AG08396 (cell line): ENCODE data around the gene ANKRD33B.
"Not testable (repeated sequence)": the region's sequence is repeated elsewhere in the genome, so short reads cannot be mapped to it uniquely, and the experiment has no call there.

Experiments used
- DNase-seq: peaks from one replicate; pipeline ENCODE4 v3.0.0; 2012; ENCODE audit warnings: low spot score, mixed read lengths

Gene ANKRD33B

DNA sequence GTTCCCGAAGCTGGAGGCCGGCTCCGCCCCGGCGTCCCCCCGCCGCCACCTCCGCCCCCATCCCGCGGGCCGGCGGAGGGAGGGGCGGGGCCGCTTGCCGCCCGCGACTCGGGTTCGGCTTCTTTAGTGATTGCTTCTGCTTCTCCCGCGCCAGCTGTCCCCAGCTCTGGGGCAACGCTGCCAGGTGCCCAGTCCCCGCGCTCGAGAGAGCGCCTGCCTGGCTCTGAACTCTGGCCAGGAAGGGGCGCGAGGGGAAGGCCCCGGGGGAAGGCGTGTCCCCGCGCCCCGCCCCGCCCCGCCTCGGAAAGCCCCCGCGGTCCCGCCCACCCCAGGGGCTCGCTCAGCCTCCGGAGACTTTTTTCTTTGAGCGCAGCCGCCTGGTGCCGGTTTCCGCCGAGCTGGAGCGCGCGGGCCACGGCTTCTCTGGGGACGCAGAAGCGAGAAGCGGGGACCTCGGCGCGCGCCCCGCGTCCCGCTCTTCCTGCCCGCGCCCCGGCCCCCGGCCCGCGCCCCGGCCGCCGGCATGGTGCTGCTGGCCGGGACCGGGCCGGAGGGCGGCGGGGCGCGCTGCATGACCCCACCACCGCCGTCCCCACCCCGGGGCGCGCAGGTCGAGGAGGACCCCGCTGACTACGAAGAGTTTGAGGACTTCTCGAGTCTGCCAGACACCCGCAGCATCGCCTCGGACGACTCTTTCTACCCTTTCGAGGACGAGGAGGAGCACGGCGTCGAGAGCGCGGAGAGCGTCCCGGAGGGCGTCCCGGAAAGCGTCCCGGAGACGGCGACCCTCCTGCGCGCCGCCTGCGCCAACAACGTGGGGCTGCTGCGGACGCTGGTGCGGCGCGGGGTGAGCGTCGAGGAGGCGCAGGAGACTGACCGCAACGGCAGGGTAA, at the start of gene ANKRD33B:
ANKRD33B (plus strand) TSS at position 126 of the 893 bp plus-strand sequence; CDS start at position 524, 398 bp downstream.
- peak; percentile 89 for DNase-seq

DNA sequence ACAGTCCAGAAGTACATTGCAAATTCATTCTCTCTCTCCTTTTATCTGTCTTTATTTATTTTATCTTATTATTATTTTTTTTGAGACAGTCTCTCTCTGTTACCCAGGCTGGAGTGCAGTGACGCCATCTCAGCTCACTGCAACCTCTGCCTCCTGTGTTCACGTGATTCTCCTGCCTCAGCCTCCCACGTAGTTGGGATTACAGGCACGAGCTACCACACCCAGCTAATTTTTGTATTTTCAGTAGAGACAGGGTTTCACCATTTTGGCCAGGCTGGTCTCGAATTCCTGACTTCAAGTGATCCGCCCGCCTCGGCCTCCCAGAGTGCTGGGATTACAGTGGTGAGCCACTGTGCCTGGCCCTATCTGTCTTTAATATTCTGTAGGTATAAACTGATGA, 49.3 kb upstream of the ANKRD33B start:
- not testable (repeated sequence) for DNase-seq

DNA sequence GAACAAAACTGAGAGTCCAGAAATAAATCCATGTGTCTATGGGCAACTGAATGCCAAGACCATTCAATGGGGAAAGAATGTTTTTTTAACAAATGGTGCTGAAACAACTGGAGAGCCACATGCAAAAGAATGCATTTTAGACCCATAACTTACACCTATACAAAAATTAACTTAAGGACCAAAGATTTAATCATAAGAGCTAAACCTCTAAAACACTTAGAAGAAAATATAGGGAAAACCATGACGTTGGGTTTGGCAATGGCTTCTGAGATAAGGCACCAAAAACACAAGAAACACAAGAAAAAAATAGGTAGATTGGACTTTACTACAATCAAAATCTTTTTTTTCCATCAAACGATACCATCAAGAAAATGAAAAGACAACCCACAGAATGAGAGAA, 48.4 kb upstream of the ANKRD33B start:
- DNase-seq: no peak

DNA sequence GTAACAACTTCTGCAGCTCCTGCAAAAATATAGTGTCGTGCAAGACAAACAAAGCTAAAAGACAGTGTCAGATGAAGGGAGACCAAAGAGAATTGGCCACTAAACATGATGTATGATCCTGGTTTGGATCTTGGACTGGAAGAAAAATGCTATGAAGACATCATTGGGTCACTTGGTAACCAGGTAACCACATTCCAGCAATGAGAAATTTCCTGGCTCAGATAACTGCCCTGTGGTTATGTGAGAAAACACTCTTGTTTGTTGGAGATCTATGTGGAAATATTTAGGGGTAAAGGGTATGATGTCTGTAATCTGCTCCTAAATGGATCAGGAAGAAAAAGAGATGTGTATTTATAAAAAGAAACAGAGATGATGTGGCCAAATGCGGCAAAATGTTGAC, 45.5 kb upstream of the ANKRD33B start:
- no peak for DNase-seq

DNA sequence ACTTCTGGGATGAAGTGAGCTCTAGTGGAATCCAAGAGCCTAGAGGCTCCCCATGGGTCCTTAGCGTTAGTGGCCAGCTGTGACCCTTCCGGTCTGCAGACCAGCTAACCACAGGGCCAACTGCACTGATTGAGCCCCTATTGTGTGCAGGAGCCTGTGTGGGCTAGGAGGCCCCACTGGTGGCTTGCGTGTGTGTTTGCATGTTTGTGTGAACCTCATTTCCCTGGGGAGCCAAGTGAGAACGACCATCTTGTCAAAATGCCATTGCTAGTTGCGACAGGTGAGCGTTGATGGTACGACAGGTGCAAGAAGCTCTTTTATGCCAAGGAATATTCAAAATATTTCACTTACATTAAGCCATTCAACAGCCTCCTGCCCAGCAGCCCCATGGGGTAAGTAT, 44.1 kb upstream of the ANKRD33B start:
- DNase-seq: no peak

DNA sequence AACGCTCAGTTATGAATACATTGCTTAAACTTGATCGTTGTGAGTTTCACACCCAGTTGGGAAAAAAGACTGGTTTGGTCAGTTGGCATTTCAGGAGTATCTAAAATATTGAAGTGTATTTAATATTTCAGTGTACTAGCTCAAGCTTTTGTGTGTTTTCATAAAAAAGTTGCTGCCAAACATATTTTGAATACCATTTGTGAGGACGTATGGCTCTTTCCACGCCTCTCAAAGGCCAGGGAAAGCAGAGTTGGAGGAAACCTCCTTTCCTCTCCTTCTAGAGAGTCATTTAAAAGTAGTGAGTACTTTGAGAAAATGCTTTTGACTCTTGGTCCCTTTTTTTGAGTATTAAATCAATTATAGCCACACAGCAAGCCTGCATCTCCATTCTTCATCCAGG, 43.2 kb upstream of the ANKRD33B start:
- DNase-seq: no peak

DNA sequence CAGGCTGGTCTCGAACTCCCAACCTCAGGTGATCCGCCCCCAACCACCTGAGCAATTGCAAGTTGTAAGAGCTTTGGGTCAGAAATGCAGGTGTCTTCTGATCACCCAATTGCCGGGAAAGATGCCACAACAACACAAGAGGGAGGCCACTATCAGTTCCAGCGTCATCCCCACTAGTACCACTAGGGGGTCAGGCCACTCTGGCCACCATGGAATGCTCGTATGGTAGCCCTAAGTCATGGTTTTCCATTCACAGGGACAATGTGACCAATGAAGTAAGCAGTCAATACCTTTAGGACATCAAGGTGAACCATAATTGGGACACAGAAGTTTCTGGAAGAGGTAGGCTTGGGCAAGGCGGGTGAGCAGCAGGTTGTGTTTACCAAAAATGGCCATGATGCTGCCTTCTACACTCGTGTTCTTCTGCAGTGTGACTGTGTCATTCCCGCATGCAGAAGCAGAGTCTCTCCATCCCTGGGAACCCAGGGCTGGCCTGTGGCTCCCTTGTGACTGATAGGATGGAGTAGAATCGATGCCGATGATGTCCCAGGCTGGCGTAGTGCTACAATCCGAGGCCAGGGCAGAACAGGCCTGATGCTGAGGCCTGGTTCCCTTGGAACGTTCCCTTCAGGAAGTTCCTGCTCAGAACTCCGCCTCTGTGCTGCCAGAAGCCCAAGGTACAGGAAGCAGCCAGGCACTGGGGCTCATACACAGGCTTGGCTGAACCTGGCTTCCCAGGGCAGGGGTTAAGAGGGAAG, 42.2 kb upstream of the ANKRD33B start:
- DNase-seq: no peak

DNA sequence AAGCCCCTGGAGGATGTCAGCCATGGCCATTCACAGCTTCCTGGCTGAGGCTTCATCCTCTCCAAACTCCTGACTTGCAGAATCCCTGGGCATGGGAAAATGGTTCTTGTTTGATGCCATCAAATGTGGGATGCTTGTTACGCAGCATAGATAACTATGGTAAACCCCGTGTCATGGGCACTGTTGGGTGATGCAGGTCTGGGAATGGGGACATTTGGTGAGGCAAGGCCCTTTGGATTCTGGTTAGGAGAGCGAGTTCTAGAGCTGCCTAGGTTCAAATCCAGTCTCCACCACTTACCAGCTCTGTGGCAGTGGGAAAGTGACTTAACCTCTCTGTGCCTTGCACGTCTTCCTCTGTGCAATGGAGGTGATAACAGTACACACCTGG, 41.7 kb upstream of the ANKRD33B start:
- DNase-seq: no peak

DNA sequence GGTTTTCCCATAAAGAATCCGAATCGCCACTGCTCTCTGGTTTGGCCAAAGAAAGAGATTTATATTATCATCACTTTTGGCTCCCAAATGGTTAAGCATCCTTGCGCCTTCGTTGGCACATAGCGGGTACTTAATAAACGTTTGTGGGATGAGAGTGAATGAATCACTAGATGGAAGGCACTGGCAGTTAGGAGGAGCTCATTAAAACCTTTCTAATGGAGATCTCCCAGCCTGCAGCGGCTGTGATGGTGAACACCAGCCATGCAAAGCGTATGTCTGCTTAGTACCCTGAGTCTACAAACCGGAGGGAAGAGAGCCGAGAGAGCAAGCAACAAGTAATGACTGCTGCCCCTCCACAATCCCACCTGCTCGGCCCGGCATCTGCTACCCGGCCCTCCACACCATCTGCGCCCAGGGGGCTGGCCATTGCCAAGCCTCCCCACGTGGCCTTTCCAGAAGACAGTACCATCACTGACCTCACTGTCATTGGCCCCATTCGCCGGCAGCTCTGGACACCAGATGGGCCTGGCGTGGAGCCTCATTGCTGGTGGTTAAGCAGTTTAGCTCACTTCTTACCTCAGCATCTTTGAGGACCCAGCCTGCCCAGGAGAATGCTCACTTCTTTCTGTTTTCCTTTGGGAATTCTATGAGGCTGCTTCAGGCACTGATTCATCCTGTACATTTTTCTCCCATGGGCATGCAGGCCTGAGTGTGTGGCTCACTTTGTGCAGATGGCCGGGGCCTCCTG, 39.3 kb upstream of the ANKRD33B start:
- peak; percentile 63 for DNase-seq

DNA sequence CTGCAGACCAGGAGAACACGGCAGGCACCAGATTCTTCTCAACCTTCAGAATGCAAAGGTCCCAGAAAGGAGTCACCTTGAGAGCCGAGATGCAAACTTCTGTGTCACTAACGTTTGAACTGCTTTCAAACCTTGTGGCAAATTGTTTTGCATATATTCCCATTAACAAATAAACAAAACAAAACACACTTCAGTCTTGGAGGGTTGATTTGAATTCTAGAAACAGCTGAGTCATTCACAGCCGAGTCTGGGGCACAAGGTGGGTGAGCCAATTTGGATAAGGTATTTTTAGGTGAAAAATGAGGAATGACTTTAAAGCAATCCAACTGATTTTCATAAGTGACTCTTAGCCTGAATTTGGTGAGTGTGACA, 38.8 kb upstream of the ANKRD33B start:
- DNase-seq: no peak

DNA sequence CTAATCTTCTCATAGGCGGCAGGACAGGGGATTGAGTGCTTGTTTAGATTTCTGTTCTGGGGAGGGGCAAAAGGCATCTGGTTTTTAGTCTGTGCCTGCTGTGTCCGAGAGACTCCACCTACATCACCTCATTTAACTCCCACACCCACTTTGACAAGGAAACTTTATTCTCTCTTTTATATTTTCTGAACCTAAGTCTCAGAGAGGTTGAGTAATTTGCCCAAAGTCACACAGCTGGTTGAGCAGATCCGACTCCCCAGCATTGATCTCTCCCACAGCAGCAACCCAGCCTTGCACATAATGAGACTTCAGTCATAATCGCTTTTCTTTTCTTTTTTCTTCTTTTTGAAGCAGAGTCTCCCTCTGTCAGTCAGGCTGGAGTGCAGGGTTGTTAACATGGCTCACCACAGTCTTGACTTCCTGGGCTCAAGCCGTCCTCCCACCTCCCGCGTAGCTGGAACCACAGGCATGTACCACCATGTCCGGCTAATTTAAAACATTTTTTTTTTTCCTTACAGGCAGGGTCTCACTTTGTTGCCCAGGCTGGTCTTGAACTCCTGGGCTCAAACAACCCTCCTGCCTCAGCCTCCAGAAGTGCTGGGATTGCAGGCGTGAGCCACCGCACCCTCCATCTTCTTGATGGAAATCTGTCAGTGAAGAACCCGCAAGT, 36.5 kb upstream of the ANKRD33B start:
- no peak for DNase-seq

DNA sequence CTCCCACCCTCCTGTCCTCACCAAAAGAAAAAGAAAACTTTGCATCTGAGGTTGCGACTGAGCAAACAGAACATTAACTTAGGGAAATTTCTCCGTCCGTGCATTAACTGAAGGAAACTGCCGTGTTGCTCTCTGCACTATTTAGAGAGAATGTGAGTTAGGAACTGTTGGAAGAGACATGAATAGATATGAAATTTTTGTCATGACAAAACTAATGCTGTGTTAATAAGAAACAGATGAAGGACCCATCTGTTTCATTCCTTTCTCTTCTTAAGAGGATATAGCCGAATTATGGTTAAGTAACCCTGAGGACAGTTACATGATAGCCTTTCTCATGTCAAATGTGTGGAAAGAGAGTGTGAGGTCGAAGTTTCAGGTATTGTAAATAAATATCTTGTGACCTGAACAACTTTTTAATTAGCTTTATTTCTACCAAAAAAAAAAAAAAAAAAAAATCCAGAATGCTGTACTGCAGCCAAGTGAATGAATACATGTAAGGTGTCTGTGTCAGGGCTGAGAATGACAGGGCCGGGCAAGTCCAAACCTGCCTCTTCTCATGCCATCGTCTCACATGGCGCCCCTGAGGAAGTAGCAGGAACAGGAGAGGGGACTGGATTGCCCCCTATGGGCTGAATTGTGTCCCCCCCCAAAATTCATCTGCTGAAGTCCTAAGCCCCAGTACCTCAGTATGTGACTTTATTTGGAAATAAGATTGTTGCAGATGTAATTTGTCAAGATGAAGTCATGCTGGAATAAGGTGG, 35.6 kb upstream of the ANKRD33B start:
- no peak for DNase-seq

DNA sequence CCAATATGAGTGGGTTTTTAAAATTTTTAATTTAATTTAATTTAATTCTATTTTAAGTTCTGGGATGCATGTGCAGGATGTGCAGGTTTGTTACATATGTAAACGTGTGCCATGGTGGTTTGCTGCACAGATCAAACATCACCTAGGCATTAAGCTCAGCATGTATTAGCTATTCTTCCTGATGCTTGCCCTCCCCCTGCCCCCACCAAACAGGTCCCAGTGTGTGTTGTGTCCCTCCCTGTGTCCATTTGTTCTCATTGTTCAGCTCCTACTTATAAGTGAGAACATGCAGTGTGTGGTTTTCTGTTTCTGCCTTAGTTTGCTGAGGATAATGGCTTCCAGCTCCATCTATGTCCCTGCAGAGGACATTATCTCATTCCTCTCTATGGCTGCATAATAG, 35.0 kb upstream of the ANKRD33B start:
- DNase-seq: no peak

DNA sequence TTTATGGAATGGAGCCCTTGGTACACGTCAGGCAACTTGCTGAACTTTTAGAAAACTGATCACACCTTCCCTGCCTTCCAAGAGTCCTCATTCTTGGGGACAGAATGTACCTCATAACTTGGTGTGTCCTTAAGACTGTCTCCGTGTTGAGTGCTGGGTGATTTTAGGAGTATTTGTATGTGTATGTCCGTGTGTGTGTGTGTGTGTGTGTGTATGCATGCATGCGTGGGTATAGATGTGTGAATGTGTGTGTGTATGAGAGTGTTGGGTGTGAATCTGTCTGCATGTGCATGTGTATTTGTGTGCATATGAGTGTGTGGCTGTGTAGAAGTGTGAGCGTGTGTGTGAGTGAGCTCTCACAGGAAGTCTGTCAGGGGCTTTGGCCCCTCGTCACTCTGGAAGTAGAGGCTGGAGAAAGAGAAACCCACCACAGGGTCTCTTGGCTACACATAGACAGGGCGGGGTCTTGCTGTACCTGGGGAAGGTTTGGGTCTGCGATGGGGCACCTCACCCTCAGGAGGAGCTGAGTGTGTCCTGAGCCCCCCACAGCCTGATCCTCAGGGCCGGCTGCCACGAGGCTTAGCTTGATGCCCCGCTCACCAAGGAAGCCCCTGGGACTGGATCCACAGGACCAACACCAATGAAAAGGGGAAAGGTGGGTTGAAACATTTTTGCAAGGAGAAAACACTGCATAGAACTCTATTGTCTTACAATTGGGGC, 33.1 kb upstream of the ANKRD33B start:
- no peak for DNase-seq

DNA sequence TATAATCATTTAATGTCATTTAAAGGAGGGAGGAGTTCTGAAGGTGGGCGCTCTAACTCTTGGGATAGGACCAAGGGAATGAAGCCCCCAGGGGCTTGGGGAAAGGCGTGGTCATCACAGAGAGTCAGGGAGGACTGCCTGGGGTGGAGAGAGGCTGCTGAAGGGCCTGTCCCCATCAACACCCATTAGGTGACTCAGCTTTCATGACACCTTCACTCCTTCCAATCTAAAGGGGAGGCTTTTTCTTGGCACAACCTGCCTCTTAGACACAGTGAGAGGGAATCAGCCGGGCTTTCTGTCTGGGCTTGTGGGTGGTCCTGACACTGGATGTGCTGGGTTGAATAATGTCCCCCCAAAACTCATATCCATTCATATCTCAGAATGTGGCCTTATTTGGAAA, 31.4 kb upstream of the ANKRD33B start:
- DNase-seq: no peak

DNA sequence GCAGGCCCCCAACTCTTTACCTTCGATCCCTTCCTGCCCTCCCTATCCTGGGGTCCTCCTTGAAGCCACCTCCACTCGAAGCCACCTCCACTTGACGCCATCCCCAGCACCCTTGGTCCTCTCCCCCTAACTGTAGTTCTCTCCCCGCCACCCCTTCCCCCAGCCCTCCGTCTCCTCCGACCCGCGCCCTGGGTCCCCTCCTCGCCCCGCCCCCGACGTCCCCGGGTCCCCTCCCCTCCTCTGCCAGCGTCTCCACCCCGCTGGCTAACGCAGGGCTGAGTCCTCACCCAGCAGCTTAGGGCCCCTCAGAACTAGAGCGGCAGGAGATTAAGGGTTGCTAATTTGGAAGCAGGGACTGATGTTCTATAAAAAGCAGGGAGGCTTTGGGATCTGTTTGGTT, 30.6 kb upstream of the ANKRD33B start:
- DNase-seq: no peak

DNA sequence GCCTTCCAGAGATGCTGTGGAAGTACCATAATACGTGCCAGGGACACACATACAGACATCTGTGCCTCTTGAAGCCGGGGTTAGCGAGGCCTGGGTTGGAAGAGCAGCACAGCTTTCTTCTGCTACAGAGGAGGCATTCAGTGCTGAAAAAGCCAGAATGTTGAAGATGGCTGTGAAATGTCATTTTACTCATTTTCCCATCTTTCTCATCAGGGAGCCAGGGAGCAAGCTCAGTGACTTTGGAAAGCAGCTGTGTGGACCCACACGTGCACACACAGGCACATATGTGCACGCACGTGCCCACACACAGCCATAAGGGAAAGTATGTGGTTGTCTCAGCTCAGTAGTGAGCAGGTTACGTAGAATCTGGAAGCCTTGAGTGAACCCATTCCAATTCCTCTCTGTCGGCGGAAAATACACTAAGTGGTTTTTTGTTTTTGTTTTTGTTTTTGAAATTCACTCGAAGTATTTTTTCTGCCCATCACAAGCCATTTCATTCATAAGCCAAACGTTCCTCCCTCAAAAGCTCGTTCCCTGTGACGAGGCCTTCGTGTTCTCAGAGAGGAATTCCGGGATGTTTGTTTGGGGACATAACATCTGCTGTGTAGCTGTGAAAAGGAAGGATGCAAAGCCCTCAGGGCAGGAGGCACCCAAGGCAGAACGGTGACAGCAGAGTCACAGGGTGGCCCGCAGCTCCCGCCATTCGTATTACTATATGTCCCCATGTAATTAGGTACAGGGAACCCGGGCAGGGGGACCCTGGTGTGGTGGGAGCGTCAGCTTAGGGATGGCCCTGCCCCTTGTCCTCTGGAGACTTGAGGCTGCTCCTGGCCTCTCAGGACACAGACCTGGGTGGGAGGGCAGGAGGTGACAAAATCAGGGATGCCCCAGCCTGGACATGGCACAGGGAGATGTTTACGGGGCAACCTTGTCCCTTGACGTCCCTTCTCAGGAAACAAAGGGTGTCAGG, 29.0 kb upstream of the ANKRD33B start:
- no peak for DNase-seq

DNA sequence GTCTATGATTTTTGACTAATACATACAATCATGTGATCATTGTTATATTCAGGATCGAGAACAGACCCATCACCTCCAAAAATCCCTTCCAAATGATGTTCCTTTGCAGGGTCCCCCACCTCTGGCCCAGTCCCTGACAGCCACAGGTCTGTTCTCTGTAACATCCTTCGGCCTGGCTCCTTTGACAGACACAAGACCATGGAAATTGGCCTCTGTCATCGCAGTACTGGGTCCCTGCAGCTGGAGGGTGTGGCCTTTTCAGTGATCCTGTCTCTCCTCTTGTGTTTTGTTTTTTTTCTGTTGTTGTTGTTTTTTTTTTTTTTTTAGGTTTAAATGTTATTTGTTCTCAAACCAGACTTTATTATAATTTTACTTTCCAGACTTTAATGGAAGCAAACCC, 27.4 kb upstream of the ANKRD33B start:
- no peak for DNase-seq

DNA sequence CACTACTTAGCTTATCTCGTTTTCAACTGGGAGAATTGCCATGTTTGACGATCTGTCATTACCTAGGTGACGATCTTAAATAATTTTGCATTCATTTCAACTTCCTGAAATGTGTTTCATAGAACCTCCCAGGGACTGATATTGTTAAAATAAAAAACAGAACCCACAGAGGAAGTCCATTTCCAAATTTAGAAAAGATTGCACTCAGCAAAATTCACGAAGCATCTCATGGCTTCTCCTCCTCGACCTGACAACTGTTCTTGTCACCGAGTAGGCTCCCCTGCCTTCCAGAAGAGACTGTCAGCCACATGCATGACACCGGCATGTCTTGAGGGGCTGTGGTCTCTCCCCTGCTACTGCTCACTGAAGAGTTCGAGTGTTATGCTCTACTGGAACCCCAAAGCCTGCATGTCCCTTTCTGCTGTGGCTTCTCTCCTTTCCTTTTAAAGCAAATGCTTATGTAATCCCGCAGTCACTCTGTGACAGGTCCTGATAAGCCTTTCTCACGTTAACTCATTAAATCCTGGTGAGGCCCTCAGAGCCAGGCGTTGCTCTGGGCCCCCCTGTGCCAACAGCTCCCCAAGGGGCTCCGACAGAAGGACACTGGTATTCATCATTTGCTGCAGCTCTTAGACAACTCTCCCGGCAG, 26.8 kb upstream of the ANKRD33B start:
- DNase-seq: no peak
